GM06990 (cell line): ENCODE results near the gene ZKSCAN7.

ENCODE experiments used
- DNase-seq: peaks from one replicate; pipeline ENCODE4 v3.0.0-alpha.2; 2011; ENCODE audit not compliant: insufficient read length; ENCODE audit errors: extremely low read depth
- H3K27me3 ChIP-seq: replicated peaks from 2 replicates; pipeline ENCODE4 v1.6.0; 2011; ENCODE audit warnings: low read length; ENCODE audit not compliant: control insufficient read depth, insufficient read depth
- H3K36me3 ChIP-seq: 2 replicates; pipeline ENCODE4 v1.5.1; 2011; ENCODE audit warnings: low read length; ENCODE audit not compliant: control insufficient read depth, insufficient read depth
- H3K4me3 ChIP-seq: replicated peaks from 2 replicates; pipeline ENCODE4 v1.5.1; 2011; ENCODE audit warnings: low read depth, mild to moderate bottlenecking, control low read depth, low read length
- TF ChIP-seq, protein P1 (sequence below): IDR thresholded peaks from 2 replicates; pipeline ENCODE4 v1.5.1; 2011; ENCODE audit warnings: low read length, control low read depth, mild to moderate bottlenecking, inconsistent platforms; ENCODE audit not compliant: insufficient read depth, poor library complexity, severe bottlenecking

The ZKSCAN7 gene

DNA sequence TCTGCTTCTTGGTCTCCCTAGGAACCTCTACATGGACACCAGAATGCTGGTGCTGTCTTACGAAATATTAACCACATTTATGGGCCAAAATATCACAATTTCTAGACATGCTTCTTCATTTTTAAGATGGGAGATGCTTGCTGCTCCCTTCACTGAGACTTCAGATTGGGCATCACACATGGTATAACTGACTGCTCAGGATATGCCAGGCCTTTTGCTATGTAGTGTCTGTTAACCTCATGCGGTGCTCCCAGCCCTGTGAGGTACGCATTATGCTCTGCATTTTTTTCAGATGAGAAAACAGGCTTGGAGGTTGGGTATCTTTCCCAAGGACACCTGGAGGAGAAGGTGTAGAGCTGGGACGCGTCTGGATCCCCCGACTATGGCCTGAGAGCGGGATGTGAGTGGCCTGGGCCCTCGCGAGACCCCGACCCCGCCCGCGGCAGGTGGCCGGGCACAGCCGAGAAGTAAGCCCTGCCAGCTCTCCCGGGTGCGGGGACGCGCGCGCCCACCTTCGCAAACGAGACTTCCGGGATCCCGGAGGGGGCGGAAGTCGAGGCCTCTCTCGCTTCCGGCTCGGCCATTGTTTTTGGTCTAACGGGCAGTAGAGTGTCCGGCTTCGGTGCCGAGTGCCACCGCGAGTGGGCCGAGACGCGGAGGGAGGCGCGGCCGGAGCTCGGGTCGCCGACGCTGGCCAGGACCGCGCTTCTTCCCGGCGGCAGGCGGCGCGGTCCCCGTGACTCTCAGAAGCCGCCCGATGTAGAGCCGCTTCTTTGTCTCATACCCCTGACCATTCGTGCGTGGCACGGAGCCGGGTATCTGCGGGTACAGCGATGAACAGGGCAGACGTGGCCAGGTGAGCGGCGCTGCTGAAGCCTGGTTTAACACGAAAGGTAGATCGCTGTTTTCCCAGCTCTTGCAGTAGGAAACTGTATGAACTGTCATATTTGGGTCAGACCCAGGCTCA is at the start of gene ZKSCAN7:
TSS of gene ZKSCAN7 (plus strand) at position 568 of the 967 bp plus-strand sequence. CDS start 1,855 bp downstream, outside the sequence.
- no peaks in the 10 kb centered on the region for H3K27me3 ChIP-seq
- TF ChIP-seq, protein P1, sequence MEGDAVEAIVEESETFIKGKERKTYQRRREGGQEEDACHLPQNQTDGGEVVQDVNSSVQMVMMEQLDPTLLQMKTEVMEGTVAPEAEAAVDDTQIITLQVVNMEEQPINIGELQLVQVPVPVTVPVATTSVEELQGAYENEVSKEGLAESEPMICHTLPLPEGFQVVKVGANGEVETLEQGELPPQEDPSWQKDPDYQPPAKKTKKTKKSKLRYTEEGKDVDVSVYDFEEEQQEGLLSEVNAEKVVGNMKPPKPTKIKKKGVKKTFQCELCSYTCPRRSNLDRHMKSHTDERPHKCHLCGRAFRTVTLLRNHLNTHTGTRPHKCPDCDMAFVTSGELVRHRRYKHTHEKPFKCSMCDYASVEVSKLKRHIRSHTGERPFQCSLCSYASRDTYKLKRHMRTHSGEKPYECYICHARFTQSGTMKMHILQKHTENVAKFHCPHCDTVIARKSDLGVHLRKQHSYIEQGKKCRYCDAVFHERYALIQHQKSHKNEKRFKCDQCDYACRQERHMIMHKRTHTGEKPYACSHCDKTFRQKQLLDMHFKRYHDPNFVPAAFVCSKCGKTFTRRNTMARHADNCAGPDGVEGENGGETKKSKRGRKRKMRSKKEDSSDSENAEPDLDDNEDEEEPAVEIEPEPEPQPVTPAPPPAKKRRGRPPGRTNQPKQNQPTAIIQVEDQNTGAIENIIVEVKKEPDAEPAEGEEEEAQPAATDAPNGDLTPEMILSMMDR: no peak
- peak; percentile 70 for DNase-seq
- H3K4me3 ChIP-seq: peak within 1 kb of the TSS; percentile 82
- peaks cover 2% of the 10 kb centered on the region; the same call in 1 of the 2 replicates for H3K36me3 ChIP-seq

GRCh38 chr3:44506556-44506955 is 48.4 kb upstream of the ZKSCAN7 start:
- DNase-seq: no peak
- no peaks in the 10 kb centered on the region for H3K27me3 ChIP-seq
- no peak overlapping the region for H3K4me3 ChIP-seq
- H3K36me3 ChIP-seq: peaks cover 6% of the 10 kb centered on the region
- TF ChIP-seq, protein P1: no peak

DNA sequence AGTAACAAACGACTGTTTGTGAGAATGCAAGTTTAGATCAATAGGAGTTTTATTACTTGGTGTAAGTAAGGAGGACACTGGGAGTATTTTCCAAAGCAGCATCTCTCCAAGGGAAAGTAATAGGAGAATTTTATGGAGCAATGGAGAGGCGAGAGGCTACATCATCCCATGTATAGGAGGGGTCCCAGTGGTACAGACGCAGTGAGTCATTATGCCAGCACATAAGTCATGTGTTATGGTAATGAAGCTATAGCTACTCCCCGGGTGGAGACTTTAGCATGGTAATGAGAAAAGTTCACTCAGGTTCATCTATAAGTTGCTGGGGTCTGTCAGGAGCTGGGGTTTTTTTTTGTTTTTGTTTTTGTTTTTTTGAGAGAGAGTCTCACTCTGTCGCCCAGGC is 48.0 kb upstream of the ZKSCAN7 start:
- TF ChIP-seq, protein P1: no peak
- H3K27me3 ChIP-seq: no peaks in the 10 kb centered on the region
- DNase-seq: no peak
- H3K36me3 ChIP-seq: peaks cover 3% of the 10 kb centered on the region; the same call in 1 of the 2 replicates
- no peak overlapping the region for H3K4me3 ChIP-seq

- no peak for DNase-seq
Measured at GRCh38 chr3:44509393-44509921, 45.5 kb upstream of the ZKSCAN7 start.

DNA sequence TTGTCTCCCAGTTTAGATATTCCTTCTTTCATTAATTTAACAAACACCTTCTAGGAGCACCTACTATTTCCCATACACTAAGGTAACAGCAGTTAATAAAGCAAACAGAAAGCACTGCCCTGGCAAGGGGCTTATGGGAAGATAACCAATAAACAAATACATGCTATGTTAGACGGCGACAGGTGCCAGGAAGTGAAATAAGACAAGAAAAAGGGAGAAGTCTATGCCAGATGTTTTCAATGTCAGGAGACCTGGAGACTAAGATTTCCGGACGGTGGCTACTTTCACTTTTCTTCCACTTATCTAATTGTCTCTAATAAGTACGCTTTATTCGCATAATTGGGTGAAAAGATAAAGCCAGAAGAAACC is 45.0 kb upstream of the ZKSCAN7 start:
- H3K36me3 ChIP-seq: no peaks in the 10 kb centered on the region
- no peaks in the 10 kb centered on the region for H3K27me3 ChIP-seq
- no peak for DNase-seq
- H3K4me3 ChIP-seq: peak overlapping the region; percentile 68
- TF ChIP-seq, protein P1: no peak

More at GRCh38 chr3:44509393-44509921, 45.5 kb upstream of the ZKSCAN7 start:
- H3K27me3 ChIP-seq: no peaks in the 10 kb centered on the region
- peak overlapping the region; percentile 68 for H3K4me3 ChIP-seq
- TF ChIP-seq, protein P1: no peak
- no peaks in the 10 kb centered on the region for H3K36me3 ChIP-seq
